Left cardiac atrium (tissue), 4 donors: Measurements from ENCODE around the gene CCBE1. TPM values are rescaled to one million over a fixed set of nuclear protein-coding genes. Genes with fewer than 3 reads are reported as not detected.

Experiments
- ATAC-seq, 2 donors: fragments of 200-7000 bp; cut with Tn5 transposase; one replicate each; pipeline ENCODE4 v1.9.1; 2020; ENCODE audit warnings: mild to moderate bottlenecking in 2 of 2, moderate library complexity in 2 of 2
- DNase-seq: peaks from one replicate; pipeline ENCODE4 v3.0.0-alpha.2; 2020
- intact Hi-C, 2 donors: fragments of 100-400 bp; cut with DNase I; formaldehyde crosslinking; loops; one replicate each; pipeline versions ENCODE4 v1.14.1 to v1.15.1; 2022 to 2023
- total RNA-seq, 2 donors: library from RNA; stranded (reverse); fragmentation: NEBNext Ultra II Directional; extraction: Animal tissue kit (Norgen Biotek cat#: 25700); gene quantifications; one replicate each; pipeline ENCODE4 v1.2.1, GENCODE V29; 2021
- donor health status: DM: no; HTN: yes; CAD: no.
- donor health status: DM: no; HTN: yes; CAD: no; lungs with severe emphysema.
- donor health status: DM: yes; HTN: yes; CAD: no.
- donor health status: Dilated cardiomyopathy.

The CCBE1 gene
- total RNA-seq, 2 donors from 2014 or later: 1.2 to 2.9 TPM

GRCh38 chr18:59606193-59607077, 90.8 kb downstream of the CCBE1 start:
- ATAC-seq (peak; percentile 82 to 85), DNase-seq (no peak)
- intact Hi-C loops: no loop called here

DNA sequence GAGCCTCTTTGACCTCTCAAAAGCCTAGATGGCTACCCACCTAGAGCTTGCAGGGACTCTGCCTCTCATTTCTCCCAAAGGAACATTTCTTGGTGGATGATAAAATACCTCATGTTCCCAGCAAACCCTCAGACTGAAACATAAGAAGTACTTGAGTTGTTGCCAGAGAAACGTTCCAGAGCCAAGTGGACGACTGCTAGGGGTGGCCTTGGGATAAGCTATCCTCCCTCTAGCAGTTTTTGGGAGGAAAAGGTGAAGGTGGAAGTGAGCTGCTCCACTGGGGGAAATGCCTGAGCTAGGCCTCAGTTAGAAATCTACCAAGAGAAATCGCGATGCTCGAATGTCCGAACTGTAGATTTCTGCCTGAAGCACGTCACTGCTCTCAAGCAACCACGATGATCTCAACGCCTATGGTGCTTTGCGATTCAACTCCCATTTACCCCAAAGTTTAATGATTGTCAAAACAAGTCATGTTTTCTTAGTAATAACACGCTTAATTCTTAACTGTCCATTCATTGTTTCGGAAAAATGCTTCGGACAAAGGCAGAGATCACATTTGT, 91.5 kb downstream of the CCBE1 start:
- DNase-seq (no peak), ATAC-seq (peak in 1 of 2 donors; percentile 25)
- intact Hi-C loops: no loop called here

- intact Hi-C loops: no loop called here
- DNase-seq (no peak), ATAC-seq (peak; percentile 24 to 62)
Measured at GRCh38 chr18:59604877-59605276, 92.3 kb downstream of the CCBE1 start.

GRCh38 chr18:59597049-59597448, 100.2 kb downstream of the CCBE1 start:
- no peak for DNase-seq
- ATAC-seq: no peak
- intact Hi-C loops: no loop called here

DNA sequence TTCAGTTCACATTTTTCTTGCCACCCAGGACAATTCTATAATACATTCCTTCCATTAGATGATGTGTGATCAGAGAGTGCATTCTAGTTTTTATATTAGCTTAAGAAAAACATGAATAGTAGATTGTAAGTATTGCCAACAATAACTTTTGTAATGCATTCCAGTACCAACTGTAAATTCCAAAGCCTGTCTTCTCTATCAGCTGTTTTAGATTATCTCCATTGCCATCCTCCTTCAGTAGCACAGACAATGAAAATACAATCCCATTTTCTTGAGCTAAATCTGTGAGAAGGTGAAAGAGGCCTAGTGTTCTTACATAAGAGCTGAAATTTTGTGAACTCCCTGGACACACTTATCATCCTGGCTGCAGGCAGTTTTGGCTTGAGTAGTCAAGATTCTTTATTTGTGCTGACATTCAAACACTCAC, 103.9 kb downstream of the CCBE1 start:
- DNase-seq (no peak), ATAC-seq (peak in 1 of 2 donors; percentile 65)
- intact Hi-C loops: no loop called here

DNA sequence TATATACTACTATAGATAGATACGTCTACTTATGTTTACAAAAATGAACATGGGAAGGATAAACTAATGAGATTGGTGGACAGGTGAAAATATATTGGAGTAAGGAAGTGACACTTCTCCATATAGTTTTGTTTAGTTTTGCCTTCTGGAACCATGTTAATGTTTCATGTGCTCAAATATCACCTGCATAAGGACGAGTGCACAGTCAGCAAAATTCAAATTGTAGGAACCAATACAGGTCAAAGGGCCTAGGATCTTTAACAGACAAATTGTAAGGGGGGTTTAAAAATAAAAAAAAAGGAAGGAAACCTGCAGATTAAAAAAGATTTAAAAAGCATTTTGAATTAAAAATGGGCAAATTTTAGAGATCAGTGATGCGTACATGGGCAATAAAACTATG, 104.6 kb downstream of the CCBE1 start:
- no peak for ATAC-seq
- intact Hi-C loops: no loop called here
- DNase-seq: no peak

GRCh38 chr18:59582395-59582794, 114.8 kb downstream of the CCBE1 start:
- ATAC-seq: peak; percentile 45 to 57
- intact Hi-C loops: no loop called here
- DNase-seq: no peak

DNA sequence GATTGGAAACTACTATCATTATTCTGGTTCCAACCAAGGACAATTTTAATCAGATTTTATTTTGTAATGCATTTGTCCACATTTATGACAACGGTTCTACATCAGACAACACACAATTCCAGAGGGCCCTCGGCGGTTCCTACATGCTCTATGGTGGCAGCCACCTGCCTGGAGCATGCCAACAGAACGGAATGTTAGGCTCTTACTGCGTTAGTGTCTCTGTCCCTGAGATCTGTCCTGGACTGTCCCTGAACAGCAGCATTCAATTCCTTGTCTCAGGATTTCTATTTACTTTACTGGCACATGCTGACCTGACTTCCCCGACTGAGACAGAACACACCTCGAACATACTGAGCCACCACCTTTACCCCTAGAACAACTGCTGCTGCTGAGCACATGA, 117.7 kb downstream of the CCBE1 start:
- intact Hi-C loops: no loop called here
- ATAC-seq: no peak

GRCh38 chr18:59577386-59577655, 119.9 kb downstream of the CCBE1 start:
- intact Hi-C loops: no loop called here
- ATAC-seq: no peak
- no peak for DNase-seq

More for the DNA sequence above, 117.7 kb downstream of the CCBE1 start:
- no peak for DNase-seq

DNA sequence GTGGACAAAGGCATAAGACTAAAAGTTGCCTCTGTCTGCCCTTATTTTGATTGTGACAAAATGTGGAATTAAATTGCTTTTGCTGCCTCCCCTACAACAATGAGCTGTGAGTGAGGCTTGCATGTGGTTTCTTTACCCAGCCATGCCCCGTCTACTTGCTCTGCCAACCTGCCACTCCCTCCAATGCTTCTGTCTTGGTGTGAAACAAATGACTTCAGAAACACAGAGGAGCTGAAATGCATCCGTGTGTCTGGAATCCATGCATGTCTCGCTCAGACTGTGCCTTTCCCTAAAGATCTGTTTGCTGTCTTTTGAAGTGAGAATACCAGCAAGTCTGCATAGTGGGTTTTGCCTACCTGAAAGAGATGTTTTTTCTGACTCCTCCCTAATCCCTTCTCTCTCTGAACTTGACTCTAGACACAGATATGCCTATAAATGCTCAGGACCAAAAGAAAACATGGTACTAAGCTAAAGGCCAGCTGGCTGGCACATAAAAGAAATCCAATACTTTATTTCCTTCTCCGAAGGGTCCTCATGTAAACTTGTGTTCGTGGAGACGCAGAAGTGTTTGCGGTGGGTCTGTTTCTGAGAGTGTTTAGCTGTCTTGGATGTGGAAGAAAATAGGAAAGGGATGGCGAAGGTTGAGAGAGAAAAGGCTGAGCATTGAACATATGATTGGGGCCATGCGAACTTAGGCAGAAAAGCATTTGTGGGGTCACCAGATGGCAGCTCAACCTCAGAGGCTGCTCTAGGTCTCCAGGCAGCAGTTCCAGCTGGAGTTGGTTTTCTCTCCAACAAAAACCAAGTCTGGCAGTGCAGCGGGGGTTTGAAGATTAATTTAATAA, 120.5 kb downstream of the CCBE1 start:
- ATAC-seq (no peak), DNase-seq (no peak)
- intact Hi-C loops: no loop called here

DNA sequence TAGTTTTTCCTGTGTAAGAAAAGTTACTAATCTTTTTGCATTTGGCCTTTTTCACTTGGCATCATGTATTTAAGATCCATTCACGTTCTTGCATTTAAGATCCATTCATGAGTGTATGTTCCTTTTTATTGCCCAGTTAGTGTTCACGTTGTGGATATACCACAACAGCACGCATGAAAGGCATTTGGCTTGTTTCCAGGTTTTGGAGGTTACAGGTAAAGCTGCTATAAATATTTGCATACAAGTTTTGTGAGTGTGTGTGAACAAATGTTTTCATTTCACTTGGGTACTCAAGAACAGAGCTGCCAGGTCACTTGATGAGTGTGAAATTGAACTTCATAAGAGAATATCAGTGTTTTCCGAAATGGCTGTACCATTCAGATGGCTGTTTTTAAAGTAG, 121.2 kb downstream of the CCBE1 start:
- DNase-seq (no peak), ATAC-seq (no peak)
- intact Hi-C loops: no loop called here

DNA sequence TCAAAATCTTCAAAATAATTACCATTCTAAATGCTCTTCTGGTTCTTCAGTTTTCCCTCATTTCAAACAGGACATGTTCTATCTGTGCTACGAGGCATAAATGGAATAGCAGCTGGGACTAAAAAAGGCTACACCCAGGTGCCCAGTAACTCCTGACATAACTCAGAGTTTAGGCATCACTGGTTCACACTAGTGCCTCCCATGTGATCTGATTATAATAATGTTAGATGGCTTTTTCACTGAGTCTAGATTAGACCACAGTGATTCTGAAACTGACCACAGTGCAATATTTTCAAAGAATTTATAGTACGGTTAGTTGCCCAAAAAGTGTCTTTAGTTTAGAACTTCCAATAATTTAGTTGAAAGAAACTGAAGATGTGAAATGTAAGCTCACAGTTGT, 123.3 kb downstream of the CCBE1 start:
- DNase-seq (no peak), ATAC-seq (no peak)
- intact Hi-C loops: no loop called here

DNA sequence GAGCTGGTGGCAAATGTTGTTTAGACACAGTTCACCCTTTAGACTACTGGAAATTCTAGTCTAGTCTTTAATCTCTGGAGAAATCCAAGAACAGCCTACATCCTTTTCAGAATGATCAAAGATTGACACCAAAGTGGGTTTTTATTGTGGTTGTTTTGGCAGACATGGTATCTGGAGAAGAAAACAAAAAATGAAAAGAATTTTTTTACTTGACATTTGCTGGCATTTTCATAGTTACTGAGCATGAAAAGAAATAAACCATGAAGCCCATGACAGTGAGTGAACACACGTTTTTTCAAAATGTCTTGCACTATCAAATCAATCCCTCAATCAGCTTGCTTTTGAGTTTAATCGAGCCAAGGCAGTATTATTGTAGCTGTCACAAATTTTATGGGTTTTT, 125.3 kb downstream of the CCBE1 start:
- no peak for ATAC-seq
- intact Hi-C loops: no loop called here
- no peak for DNase-seq

GRCh38 chr18:59570796-59571195, 126.4 kb downstream of the CCBE1 start:
- intact Hi-C loops: no loop called here
- ATAC-seq (no peak), DNase-seq (no peak)

DNA sequence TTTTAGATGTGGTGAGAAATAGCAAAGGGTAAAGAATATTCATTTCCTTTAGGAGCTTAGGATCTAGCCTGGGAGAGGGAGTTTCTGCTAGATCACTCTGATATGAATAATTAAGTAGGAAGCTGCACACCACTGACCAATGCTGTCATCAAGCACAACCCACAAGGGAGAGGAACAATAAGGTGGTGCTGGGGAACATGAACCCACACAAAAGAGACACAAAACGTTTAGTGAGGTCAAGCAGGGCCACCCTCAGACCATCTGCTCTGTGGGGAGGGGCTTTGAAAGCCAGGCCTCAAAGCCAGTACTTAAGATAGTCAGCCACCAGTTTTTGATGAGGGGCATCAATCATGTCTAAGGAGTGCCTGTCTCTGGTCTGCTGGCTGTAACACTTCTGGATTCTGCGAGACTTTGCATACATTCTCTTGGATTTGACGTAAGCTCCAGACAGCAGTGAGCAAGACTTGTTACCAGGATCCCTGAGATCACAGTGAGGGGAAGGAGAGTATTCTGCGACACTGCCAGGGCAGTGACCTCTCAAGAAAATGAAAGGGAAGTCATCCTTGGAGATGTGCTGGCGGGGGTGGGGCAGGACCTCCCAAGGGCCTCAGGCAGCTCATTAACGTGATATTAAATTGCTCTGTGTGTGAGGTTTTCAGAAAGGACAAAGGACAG, 127.0 kb downstream of the CCBE1 start:
- DNase-seq (no peak), ATAC-seq (no peak)
- intact Hi-C loops: no loop called here

- DNase-seq: no peak
- intact Hi-C loops: no loop called here
- ATAC-seq: no peak
Measured at GRCh38 chr18:59569390-59569791, 127.8 kb downstream of the CCBE1 start.

DNA sequence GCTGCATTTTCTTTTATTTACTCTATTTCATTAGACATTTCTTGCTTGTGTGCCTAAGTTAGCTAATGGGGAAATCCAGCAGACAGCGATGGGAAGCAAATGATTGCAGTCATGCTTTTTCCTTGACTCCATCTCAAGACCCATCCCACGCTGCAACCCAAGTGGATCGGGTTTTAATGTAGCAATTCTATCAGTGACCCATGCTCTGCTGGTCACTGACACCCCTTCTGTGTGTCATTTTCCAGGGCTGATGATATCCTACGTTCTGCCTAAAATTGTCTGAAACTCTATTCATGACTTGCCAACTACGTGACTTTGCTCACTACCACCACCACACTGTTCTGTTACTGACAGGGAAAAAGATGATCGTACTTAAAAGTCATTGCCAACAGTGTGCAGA, 129.8 kb downstream of the CCBE1 start:
- intact Hi-C loops: no loop called here
- ATAC-seq: no peak
- DNase-seq: no peak

DNA sequence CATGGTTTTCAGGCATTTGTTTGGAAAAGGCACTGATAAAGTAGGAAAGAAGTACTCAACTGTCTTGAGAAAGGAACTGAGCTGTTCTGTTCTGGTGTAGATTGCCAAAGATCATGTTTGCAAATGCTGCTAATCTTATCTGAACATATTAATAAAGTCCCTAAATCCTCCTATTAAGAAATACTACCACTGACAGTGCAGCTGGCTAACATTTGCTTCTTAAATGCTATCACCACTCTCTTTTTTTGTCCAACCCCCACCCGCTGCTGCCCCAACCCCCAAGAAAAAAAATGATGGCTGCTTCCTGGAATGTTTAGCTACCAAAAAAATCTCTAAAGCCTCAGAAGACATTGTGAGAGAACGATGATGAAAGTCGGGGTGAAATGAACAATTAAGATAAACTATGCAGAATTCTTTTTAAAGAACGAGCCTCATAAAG, 130.7 kb downstream of the CCBE1 start:
- ATAC-seq: peak; percentile 62 to 78
- no peak for DNase-seq
- intact Hi-C loops: no loop called here

GRCh38 chr18:59565957-59566356, 131.3 kb downstream of the CCBE1 start:
- intact Hi-C loops: no loop called here
- ATAC-seq (no peak), DNase-seq (no peak)

DNA sequence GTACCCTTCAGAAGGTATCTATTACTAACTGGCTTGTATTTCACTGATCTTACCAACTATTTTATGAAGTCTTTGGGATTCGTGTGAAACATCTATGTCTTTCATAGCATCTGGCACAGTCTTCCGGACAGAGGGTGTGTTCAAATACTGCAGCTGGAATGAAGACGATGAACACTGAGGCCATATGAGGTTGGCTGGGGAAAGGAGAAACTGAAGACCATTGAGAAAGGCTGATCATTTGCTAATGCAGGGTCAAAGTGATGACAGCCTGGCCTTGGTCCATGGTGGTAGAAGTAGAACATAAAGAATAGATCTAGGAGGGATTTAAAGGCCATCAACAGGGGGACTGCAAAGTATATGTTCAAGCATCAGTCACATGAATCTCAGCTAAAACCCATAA, 132.7 kb downstream of the CCBE1 start:
- no peak for DNase-seq
- ATAC-seq: no peak
- intact Hi-C loops: no loop called here
